G401.6 (cell line): ENCODE results near the gene CHDH.

Source experiments
- FAIRE-seq: peaks from 2 replicates; lab custom pipeline; 2012; peaks lifted over from hg19 to GRCh38; lab: Jason Lieb, UNC

CHDH gene

DNA sequence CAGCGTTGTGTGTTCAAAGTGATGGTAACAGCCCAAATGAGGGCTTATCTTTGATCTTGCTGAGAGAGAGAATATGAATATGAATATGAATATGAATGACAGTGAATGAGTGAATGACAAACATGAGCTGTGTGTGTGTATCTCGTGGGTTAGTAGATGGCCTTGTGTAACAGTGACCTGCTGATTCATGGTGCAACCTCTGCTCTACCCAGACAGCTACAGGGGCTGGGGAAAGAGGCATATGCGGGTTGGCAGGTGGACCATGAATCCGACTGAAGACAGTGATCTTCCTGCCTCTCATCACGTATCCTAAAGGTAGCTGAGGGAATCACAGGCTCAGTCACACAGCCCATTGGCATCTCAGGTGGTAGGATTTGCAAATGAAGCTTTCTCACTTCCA, 58.2 kb downstream of the CHDH start:
- no peak for FAIRE-seq

DNA sequence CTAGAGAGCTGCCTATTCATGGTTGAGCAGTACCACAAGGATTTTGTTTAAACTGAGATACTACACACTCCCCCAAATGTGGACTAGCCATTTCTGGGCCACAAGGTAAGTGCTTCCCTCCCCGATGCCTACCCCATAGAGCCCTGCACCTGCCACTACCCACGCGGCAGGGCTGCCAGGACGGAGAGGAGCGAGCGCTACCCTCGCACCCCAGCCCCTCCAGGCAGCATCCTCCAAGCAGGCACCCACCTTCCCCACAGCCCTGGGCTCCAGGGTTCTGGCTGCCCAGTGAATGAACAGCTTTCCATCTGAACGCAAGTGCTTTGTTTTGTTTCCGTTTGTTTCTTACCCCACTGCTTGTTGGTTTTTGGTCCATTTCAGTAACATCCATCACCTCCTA, 59.2 kb downstream of the CHDH start:
- FAIRE-seq, result no peak

- no peak for FAIRE-seq
Observed at GRCh38 chr3:53780806-53781205, 65.4 kb downstream of the CHDH start.

DNA sequence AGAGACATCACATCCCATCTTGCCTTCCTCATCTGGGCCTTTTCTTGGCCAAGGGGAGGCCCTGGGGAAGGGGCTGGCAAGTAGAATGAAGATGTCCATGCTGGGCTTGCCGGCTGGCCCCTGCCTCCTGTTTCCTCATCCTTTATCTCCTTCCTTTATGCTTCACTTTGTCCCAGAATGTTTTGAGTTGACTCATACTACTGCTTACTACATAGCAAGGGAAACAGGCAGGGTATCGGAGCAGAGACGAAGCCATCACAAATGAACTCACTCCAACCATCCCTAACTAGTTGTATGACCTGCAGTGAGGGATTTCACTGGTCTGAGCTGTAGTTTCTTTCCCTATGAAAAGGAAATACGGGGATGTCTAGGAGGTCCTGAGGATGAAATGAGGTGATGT, 66.0 kb downstream of the CHDH start:
- FAIRE-seq, result no peak

- FAIRE-seq, result no peak
Observed at GRCh38 chr3:53778153-53778552, 68.1 kb downstream of the CHDH start.

GRCh38 chr3:53777468-53777867, 68.8 kb downstream of the CHDH start:
- no peak for FAIRE-seq

GRCh38 chr3:53776494-53777101, 69.6 kb downstream of the CHDH start:
- no peak for FAIRE-seq

DNA sequence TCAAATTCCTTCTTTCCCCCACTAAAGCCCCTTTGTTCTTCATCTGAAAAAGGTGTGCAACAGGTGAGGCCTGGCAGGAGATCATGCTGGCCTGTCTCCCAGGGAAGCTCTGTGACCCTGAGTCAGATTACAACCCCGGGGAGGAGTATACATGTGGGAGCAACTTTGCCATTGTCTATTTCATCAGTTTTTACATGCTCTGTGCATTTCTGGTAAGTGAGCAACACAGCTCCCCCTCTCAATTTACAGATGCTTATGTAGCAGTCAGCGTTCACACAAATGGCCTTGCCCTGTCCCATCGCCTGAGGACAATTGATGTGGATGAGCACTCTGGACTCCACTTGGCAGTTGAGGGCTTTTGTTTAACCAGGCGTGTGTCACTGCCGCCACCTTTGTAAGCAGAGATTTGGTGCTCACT, 70.4 kb downstream of the CHDH start:
- FAIRE-seq, result no peak

- FAIRE-seq, result no peak
Observed at GRCh38 chr3:53775018-53775417, 71.2 kb downstream of the CHDH start.

DNA sequence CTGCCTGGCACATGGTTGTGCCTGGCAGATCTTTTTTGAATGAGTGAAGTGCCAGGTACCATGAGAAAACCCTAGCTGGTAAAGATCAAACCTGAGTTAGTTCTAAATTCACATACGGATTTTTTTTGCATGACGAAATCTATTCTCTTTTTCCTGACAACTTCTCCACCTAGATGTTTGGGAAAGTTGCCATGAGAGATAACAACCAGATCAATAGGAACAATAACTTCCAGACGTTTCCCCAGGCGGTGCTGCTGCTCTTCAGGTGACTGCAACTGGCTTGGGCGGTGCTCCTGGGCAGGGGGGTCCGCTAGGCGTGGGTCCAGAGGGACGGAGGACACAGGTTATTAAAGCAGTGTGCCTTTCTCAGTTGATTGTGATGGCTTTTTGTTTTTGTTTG, 71.8 kb downstream of the CHDH start:
- FAIRE-seq, result no peak

DNA sequence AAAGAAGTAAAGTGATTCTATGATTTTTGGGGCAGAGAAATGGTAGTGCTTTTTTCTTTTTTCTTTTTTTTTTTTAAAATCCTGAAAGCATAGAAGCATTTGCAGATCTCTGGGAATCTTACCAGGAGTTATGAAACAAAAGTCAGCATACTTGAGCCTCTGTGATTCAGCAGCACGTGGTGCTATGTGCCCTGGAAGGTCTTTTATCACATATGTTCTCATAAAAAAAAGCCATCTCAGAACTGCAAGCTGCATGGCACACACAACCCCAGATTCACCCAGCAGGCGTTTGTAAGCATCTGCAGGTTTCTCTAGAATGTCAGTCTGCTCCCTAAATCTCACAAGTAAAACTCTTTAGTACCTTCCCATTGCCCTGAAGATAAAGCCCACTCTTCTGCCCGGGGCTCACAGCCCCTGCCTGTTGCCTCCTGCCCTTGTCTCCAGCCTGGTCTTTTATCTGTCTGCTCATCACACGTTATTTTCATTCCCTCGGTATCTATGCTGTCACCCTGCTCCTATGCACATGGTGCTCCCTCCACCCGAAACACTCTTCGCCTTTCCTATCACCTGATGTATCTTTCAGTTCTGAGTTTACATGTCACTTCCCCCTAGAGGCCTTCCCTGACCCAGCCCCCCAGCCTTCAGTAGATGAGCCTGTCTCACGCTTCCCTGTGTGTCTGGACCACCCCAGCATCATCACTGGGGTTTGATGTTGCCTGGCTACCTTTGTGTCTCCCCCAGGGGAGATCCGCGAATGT, 72.4 kb downstream of the CHDH start:
- no peak for FAIRE-seq

- no peak for FAIRE-seq
Observed at GRCh38 chr3:53773021-53773436, 73.2 kb downstream of the CHDH start.

GRCh38 chr3:53772562-53772961, 73.7 kb downstream of the CHDH start:
- no peak for FAIRE-seq

DNA sequence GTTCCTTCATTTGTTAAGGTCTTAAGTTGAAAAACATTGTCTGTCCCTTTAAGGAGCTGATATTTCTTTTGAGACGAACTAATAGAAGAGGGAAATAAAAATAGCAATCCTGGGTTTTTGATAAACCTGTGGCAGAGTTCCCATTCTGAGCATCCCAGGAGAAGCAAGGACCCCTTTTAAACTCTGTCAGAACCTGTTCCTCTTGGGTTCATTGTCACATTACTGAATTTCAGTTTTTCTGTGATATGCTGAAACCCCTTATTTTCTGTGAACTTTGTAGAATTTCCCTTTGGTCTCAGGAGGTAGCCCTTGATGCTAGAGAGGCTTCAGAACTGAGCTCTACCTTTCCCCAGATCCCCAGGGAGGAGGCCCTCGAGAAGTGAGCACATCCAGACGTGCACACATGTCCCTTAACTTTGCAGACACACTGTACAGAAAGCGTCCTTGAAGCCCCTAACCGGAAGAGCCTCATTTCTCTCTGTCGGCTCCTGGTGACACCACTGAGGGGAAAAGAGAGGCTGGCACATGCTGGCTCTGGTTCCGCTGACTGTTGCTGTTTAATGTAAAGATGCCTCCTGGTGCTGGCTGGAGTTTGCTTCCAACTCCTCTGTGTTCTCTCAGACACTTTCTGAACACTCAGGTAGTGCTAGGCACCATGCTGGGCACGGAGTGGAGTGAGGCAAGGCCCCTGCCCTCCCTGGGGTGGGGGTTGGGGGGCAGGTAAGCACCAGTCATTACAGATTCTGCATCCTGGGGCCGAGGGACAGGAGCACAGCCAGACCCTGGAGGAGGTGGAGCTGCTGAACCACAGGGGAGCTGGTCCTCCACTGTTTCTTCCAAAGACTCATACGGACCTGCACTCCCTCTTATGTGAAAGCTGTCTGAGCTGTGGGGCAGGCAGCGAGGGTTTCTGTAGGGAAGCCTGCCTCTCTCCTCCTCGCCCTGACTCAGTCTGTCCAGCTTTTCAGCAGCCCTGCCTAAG, 77.5 kb downstream of the CHDH start:
- FAIRE-seq, result no peak

DNA sequence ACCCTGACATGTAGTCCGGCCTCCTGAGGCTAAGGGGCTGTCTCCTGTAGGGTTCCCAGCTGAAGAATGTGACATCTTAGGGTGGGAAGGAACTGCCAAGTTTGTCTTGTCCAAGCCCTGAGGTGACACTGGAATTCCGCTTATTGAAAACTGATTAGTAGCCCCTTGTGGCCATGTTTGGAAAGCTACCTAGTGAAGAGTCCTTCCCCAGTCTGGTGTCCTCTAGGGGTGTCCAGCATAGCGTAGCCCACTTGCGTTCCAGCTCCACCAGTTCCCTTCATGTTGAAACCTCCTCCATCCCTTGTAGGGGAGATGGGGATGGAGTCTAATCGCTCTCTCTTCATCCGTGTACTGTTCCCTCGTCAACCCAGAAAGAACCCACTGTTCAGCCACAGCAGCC, 79.5 kb downstream of the CHDH start:
- no peak for FAIRE-seq

DNA sequence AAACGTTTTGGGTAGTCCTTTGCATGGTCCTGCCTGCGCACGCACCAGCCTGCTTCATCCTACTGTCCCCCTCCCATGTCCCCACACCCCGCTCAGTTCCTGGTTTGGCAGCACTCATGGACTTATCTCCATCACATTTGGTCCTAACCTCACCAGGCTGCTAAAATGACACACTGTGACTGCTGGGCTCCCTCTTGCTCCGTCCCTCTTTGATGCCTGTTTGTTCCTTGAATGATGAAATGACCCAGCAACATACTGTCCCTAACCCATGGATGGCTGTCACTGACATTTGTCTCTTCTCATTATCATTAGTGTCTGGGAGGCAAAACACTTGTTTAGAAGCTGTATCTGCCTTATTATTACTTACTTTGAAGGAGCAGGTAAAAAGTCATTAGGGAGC, 80.5 kb downstream of the CHDH start:
- no peak for FAIRE-seq

DNA sequence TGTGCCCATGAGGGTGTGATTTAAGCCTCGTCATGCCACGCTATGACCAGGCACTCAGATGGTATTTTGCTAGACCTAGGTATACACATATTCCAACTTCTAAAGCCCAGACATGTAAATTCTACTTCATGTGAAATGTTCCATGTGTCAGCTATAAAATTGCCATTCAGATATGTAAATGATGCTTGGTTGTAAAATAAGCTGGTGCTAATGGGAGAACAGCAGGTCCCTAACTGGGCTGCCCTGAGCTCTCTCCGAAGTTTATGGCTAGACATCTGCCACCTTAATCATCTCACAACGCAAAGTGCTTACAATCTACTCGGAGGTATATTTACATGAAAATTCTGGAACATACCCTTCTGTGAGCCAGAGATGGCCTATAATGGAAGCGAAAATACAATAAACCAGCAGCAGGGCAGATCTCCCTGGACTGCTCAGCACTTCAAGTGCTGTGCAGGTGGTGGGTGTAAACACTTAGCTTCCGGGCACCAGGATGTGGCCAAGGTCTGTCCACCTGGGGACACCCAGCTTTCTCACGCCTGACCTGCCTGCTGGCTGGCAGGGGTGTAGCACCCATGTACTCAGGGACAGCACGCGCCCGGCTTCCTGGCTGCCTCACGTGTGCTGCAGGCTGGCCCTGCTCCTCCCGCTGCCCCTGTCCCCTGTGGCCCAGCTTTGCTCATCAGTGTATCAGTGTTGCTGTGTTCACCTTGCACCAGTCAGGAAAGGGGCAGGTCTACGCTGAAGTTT, 82.0 kb downstream of the CHDH start:
- FAIRE-seq, result no peak

- no peak for FAIRE-seq
Observed at GRCh38 chr3:53763353-53763752, 82.9 kb downstream of the CHDH start.
